ENCODE data around the gene ABI1.

ABI1 gene

GRCh38 chr10:26770069-26770468, 90.7 kb downstream of the ABI1 start:
- no peak for DNase-seq (ENCODE audit: low spot score)

GRCh38 chr10:26765549-26765948, 95.2 kb downstream of the ABI1 start:
- DNase-seq (ENCODE audit: low spot score): no peak

DNA sequence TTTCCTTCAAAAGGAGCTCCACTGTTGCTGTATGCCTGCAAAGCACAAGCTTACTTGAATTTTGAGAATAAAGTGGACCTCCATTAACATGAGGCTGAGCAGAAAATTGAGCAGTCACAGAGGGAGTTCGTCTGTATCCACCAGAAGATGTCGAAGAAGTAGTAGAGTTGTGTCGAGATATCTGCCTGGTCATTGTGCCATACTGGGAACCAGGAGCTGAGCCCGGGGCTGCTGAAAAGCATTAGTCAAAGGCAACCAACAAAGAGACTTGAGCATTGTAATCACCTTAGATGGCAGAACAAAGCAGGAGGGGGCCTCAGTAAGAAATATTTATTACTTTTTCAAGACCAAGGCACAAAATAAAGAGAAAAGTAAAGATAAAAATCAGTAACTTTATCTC, 101.8 kb downstream of the ABI1 start:
- DNase-seq (ENCODE audit: low spot score): no peak

GRCh38 chr10:26755443-26755903, 105.3 kb downstream of the ABI1 start:
- no peak for DNase-seq (ENCODE audit: low spot score)

DNA sequence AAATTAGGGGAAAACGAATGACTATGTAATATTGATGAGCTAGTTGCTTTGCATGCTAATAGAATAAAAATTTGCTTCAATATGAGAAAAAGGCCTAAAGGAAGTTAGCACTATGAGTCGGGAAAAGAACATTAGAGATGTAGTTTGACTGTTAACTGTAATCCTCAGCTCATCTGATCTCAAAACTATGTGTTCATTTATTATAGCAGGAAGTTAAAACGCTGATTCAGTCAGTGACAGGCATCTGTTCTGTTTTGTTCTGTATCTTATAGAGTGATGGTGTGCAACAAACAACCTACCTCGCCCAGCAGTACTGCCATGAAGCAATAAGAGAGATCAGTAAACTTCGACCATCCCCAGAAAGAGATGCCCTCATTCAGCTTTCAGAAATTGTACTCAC, 114.7 kb downstream of the ABI1 start:
- no peak for DNase-seq (ENCODE audit: low spot score)

DNA sequence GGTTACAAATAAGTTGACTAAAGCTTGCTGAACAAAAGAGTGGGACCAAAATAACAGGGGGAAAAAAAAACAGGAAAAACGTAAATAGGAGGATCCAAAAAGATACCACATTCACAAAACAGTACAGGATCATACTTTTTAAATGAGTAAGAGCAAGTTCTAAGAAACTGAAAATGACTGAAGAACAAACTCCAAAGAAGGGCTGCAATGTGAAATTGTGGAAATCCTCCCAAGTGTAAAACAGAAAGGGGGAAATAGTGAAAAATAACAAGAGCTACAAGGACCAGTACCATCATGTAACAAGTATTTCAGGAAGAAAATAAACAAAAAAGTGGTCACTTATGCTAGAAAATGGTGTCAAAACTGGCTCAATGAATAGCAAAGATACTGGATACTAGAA, 116.9 kb downstream of the ABI1 start:
- DNase-seq (ENCODE audit: low spot score): no peak

GRCh38 chr10:26743091-26743490, 117.7 kb downstream of the ABI1 start:
- DNase-seq (ENCODE audit: low spot score): no peak

GRCh38 chr10:26741368-26741767, 119.4 kb downstream of the ABI1 start:
- DNase-seq (ENCODE audit: low spot score): no peak

DNA sequence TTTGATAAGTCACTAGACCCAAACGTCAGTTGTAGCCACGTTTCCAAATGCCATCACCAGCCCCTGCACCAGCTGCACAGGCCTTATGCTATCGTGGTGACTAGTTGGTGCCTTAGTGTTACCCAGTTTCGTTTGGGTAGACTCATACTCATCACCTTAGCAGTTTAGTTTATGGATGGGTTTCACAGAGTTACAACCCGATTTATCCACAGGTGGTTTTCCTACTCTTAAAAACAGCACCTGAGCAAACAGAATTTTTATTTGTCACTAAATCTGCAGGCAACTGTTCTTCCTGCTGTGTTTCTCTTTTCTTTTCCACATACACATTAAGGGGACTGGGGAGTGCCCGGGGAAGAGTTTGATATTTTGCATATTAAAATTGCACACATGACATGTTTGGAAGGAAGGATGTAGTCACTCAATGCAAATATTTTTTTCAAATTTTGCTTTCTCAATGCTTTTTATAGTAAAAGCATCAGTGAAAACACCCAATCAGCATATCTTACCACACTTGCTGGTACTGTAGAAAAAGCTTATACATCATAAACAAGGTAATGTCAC, 121.6 kb downstream of the ABI1 start:
- no peak for DNase-seq (ENCODE audit: low spot score)

- no peak for DNase-seq (ENCODE audit: low spot score)
These were observed 122.4 kb downstream of the ABI1 start for GRCh38 chr10:26738301-26738911.

GRCh38 chr10:26737730-26738129, 123.0 kb downstream of the ABI1 start:
- DNase-seq (ENCODE audit: low spot score): no peak

DNA sequence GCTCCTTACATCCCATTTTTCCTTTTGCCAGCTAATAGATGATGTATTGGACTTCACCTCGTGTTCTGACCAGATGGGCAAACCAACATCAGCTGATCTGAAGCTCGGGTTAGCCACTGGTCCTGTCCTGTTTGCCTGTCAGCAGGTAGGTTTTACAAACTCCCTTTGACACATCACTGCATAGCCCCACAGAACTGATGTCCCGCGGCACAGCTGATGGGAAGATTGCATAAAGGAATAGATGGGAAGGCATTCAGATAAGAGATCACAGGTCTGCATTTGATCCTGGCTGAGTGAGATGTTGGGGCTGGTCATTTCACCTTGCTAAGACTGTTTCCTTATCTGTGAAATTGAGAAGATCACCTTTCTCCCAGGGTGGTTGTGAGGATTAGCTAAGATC, 125.3 kb downstream of the ABI1 start:
- DNase-seq (ENCODE audit: low spot score): no peak

DNA sequence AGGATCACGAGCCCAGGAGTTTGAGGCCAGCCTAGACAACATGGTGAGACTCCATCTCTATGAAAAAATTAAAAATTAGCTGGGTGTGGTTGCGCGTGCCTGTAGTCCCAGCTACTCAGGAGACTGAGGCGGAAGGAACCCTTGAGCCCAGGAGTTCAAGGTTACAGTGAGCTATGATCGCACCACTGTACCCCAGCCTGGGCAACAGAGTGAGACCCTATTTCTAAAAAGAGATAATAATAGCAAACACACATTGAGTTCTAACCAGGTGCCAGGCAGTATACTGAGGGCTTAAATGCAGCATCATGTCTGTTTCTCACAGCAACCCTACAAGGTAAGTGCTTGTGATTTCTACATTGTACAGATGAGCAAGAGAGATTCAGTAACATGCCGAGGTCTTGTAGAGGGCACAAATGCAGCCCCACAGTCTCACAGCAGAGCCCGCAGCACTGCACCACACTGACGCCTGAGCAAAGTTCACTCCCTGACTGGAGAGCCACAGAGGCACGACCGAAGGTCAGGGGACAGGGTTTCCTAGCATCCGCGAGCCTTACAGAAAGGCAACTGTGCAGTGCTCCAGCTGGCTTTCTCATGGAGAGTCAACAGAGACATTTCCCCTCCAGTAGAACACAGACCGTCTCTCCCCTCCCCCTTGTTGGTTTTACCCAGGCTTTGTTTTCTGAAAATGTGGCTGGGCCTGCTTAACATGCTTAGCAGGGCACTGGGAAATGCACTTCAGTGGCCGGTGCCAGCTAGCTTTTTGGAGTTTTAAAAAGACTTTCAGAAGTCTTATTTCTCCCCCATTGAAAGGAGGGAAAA, 126.8 kb downstream of the ABI1 start:
- no peak for DNase-seq (ENCODE audit: low spot score)

- no peak for DNase-seq (ENCODE audit: low spot score)
These were observed 130.2 kb downstream of the ABI1 start for GRCh38 chr10:26730552-26730951.

GRCh38 chr10:26729395-26729794, 131.4 kb downstream of the ABI1 start:
- DNase-seq (ENCODE audit: low spot score): no peak

DNA sequence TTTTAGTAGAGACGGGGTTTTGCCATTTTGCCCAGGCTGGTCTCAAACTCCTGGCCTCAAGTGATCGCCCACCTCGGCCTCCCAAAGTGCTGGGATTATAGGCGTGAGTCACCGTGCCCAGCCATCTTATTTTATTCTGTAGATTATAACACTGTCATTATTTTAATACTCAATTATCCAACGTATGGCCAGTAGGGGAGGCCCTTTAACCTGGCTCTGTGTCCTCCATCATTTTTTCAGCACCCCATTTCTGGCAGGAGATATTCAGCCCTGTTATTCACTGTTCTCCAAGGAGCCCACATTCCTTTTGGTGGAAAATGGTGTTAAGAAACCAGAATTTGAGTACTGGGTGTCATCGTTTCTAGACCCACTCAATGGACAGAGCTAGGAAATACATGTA, 131.8 kb downstream of the ABI1 start:
- no peak for DNase-seq (ENCODE audit: low spot score)

- no peak for DNase-seq (ENCODE audit: low spot score)
These were observed 133.8 kb downstream of the ABI1 start for GRCh38 chr10:26727005-26727404.

- DNase-seq (ENCODE audit: low spot score): peak; percentile 73
These were observed 134.7 kb downstream of the ABI1 start for GRCh38 chr10:26725837-26726727.

DNA sequence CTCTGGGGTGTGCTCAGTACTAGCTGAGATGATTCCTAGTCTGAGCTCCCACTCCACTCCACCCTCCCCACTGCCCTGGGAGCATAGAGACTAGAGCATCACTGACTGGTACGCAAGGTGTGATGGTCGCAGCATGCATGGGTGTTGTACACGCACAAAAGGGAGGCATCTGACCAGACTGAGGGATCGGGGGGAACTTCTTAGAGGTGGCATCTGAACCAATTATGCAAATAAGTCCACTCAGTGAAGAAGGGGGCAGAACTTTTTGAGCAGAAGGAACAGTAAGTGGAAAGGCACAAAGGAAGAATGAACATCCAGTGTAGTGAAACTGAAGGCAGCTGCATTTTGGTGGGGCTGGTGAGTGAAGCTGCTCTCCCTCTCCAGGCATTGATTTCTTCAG, 137.7 kb downstream of the ABI1 start:
- no peak for DNase-seq (ENCODE audit: low spot score)

- DNase-seq (ENCODE audit: low spot score): no peak
These were observed 139.2 kb downstream of the ABI1 start for GRCh38 chr10:26721561-26721960.

GRCh38 chr10:26717476-26717875, 143.3 kb downstream of the ABI1 start:
- no peak for DNase-seq (ENCODE audit: low spot score)

DNA sequence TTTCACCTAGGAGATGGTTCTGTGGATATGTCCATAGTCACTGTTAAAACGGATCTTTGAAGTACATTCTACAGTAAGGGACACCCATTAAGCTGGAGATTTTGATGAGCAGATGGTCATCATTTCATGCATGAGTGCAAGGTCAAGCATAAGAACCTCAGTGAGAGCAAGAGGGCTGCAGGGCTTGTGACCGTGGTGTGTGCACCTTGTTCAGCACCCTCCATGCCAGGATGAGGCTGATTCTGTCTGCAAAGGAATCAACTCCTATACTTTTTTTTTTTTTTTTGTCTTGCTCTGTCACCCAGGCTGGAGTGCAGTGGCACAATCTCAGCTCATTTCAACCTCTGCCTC, 145.6 kb downstream of the ABI1 start:
- DNase-seq (ENCODE audit: low spot score): no peak

Data from left forelimb (tissue), 1 donor.